IMR-90 (cell line): ENCODE results near the gene TSPAN33. TPM values are rescaled to one million over a fixed set of nuclear protein-coding genes. Genes with fewer than 3 reads are reported as not detected.

Source experiments
- ATAC-seq: fragments of 200-7000 bp; cut with Tn5 transposase; 2 replicates; pipeline ENCODE4 v1.9.1; 2020; ENCODE audit warnings: low read depth, mild to moderate bottlenecking, moderate library complexity
- BruUV-seq: library from RNA; stranded (reverse); fragments of 400-500 nt; replicated peaks from 2 replicates; lab custom pipeline; 2021; lab: Mats Ljungman, UMichigan
- CTCF ChIA-PET: fragments of 300-600 bp; formaldehyde crosslinking; extraction: SDS; loops from one replicate; lab custom pipeline; 2021; ENCODE audit warnings: antibody characterized with exemption; lab: Yijun Ruan, JAX
- POLR2A ChIA-PET: fragments of 300-600 bp; sonication (Branson Sonifier 250); formaldehyde crosslinking; loops from one replicate; lab custom pipeline; 2022; ENCODE audit warnings: antibody characterized with exemption; ENCODE audit not compliant: unreplicated experiment; lab: Charles Lee
- DNase-seq: peaks from one replicate; pipeline ENCODE4 v3.0.0; 2013
- H2AFZ ChIP-seq: replicated peaks from 2 replicates; pipeline ENCODE3; 2013; ENCODE audit warnings: low read length, mild to moderate bottlenecking; ENCODE audit not compliant: poor library complexity
- H2AK5ac ChIP-seq: 2 replicates; pipeline ENCODE4 v1.6.1; 2013; ENCODE audit warnings: low read depth, low read length, inconsistent platforms
- H2AK9ac ChIP-seq: replicated peaks from 2 replicates; pipeline ENCODE3; 2013; ENCODE audit warnings: mild to moderate bottlenecking, low read depth, low read length, moderate library complexity; ENCODE audit not compliant: poor library complexity
- H2BK120ac ChIP-seq: 2 replicates; pipeline ENCODE4 v1.6.1; 2013; ENCODE audit warnings: low read depth, low read length, inconsistent platforms
- H2BK15ac ChIP-seq: 3 replicates; pipeline ENCODE4 v1.6.1; 2013; ENCODE audit warnings: low read depth, low read length, inconsistent platforms
- H2BK20ac ChIP-seq: 2 replicates; pipeline ENCODE4 v1.6.1; 2013; ENCODE audit warnings: low read depth, mild to moderate bottlenecking, inconsistent platforms, low read length, moderate library complexity
- H2BK5ac ChIP-seq: 2 replicates; pipeline ENCODE4 v1.6.1; 2013; ENCODE audit warnings: mild to moderate bottlenecking, low read depth, low read length, inconsistent platforms; ENCODE audit not compliant: poor library complexity, severe bottlenecking
- H3K14ac ChIP-seq: replicated peaks from 2 replicates; pipeline ENCODE4 v1.6.1; 2013; ENCODE audit warnings: low read depth, low read length, inconsistent platforms
- H3K18ac ChIP-seq: 2 replicates; pipeline ENCODE4 v1.6.1; 2013; ENCODE audit warnings: low read depth, low read length, control low read depth
- H3K23ac ChIP-seq: 2 replicates; pipeline ENCODE4 v1.6.1; 2013; ENCODE audit warnings: low read depth, low read length, inconsistent platforms
- H3K27ac ChIP-seq: 2 replicates; pipeline ENCODE4 v1.5.1; 2013; ENCODE audit warnings: mild to moderate bottlenecking, control low read depth, low read length; ENCODE audit not compliant: insufficient read depth
- H3K27me3 ChIP-seq: 2 replicates; pipeline ENCODE4 v1.6.1; 2013; ENCODE audit warnings: low read length; ENCODE audit not compliant: control insufficient read depth, insufficient read depth
- H3K36me3 ChIP-seq: 2 replicates; pipeline ENCODE4 v1.6.1; 2013; ENCODE audit warnings: low read length, mixed read lengths; ENCODE audit not compliant: control insufficient read depth, insufficient read depth
- H3K4ac ChIP-seq: 2 replicates; pipeline ENCODE4 v1.6.1; 2013; ENCODE audit warnings: low read depth, low read length, inconsistent platforms
- H3K4me1 ChIP-seq: 2 replicates; pipeline ENCODE4 v1.6.1; 2013; ENCODE audit warnings: low read length, mixed read lengths; ENCODE audit not compliant: control insufficient read depth, insufficient read depth
- H3K4me2 ChIP-seq: 2 replicates; pipeline ENCODE4 v1.6.1; 2013; ENCODE audit warnings: low read depth, mild to moderate bottlenecking, control low read depth, low read length, moderate library complexity
- H3K4me3 ChIP-seq: 2 replicates; pipeline ENCODE4 v1.5.1; 2013; ENCODE audit warnings: low read depth, mild to moderate bottlenecking, control low read depth, low read length, moderate library complexity; ENCODE audit not compliant: insufficient read depth
- H3K56ac ChIP-seq: 2 replicates; pipeline ENCODE4 v1.6.1; 2013; ENCODE audit warnings: low read length, inconsistent platforms; ENCODE audit not compliant: insufficient read depth; ENCODE audit errors: extremely low read depth
- H3K79me1 ChIP-seq, 2 experiments: 2 replicates each; pipeline ENCODE4 v1.6.1; 2013; ENCODE audit warnings: low read length in 2 of 2, inconsistent platforms in 1 of 2, low read depth in 1 of 2
- H3K9ac ChIP-seq: 2 replicates; pipeline ENCODE4 v1.6.1; 2013; ENCODE audit warnings: low read depth, low read length, control low read depth
- H3K9me1 ChIP-seq: 2 replicates; pipeline ENCODE4 v1.6.1; 2013; ENCODE audit warnings: low read length, inconsistent platforms; ENCODE audit not compliant: insufficient read depth
- H3K9me3 ChIP-seq: 2 replicates; pipeline ENCODE4 v1.6.1; 2013; ENCODE audit warnings: low read length; ENCODE audit not compliant: control insufficient read depth, insufficient read depth
- H4K20me1 ChIP-seq: 2 replicates; pipeline ENCODE4 v1.6.1; 2013; ENCODE audit warnings: low read length, inconsistent platforms; ENCODE audit not compliant: insufficient read depth
- H4K5ac ChIP-seq: 2 replicates; pipeline ENCODE4 v1.6.1; 2013; ENCODE audit warnings: mild to moderate bottlenecking, low read depth, low read length, control low read depth
- H4K8ac ChIP-seq, 2 experiments: 2 replicates each; pipeline ENCODE4 v1.6.1; 2013; ENCODE audit warnings: low read depth in 2 of 2, low read length in 2 of 2, control low read depth in 1 of 2, inconsistent platforms in 1 of 2
- H4K91ac ChIP-seq: 2 replicates; pipeline ENCODE4 v1.6.1; 2013; ENCODE audit warnings: low read depth, low read length, inconsistent platforms; ENCODE audit not compliant: insufficient read depth
- BHLHE40 ChIP-seq: fragments of 150-350 bp; IDR thresholded peaks from 2 replicates; pipeline ENCODE4 v1.6.1; 2016; ENCODE audit warnings: mild to moderate bottlenecking, low read depth, low read length
- CEBPB ChIP-seq: IDR thresholded peaks from 2 replicates; pipeline ENCODE4 v1.6.1; 2012; ENCODE audit warnings: low read depth, low read length, improper control_type of control experiment
- CHD1 ChIP-seq: IDR thresholded peaks from 2 replicates; pipeline ENCODE4 v1.6.1; 2012; ENCODE audit warnings: low read depth, low read length, improper control_type of control experiment
- FOS ChIP-seq: fragments of 150-350 bp; IDR thresholded peaks from 2 replicates; pipeline ENCODE4 v1.6.1; 2016; ENCODE audit warnings: low read depth, low read length
- MAFK ChIP-seq: IDR thresholded peaks from 2 replicates; pipeline ENCODE4 v1.6.1; 2012; ENCODE audit warnings: low read depth, low read length, improper control_type of control experiment
- MAZ ChIP-seq: IDR thresholded peaks from 2 replicates; pipeline ENCODE4 v1.6.1; 2012; ENCODE audit warnings: low read depth, mild to moderate bottlenecking, low read length, improper control_type of control experiment, moderate library complexity, borderline replicate concordance
- MXI1 ChIP-seq: IDR thresholded peaks from 2 replicates; pipeline ENCODE4 v1.6.1; 2012; ENCODE audit warnings: low read depth, mild to moderate bottlenecking, low read length, moderate library complexity, borderline replicate concordance
- NFE2L2 ChIP-seq: fragments of 150-350 bp; IDR thresholded peaks from 2 replicates; pipeline ENCODE4 v1.6.1; 2016; ENCODE audit warnings: low read depth, mild to moderate bottlenecking, low read length
- RAD21 ChIP-seq: IDR thresholded peaks from 2 replicates; pipeline ENCODE4 v1.6.1; 2012; ENCODE audit warnings: low read length, improper control_type of control experiment
- RFX5 ChIP-seq: IDR thresholded peaks from 2 replicates; pipeline ENCODE4 v1.8.0; 2012; ENCODE audit warnings: low read depth, mild to moderate bottlenecking, low read length, moderate library complexity
- SMC3 ChIP-seq: fragments of 150-350 bp; IDR thresholded peaks from 2 replicates; pipeline ENCODE4 v1.6.1; 2016; ENCODE audit warnings: low read depth, mild to moderate bottlenecking, antibody characterized with exemption, low read length, moderate library complexity
- WGBS, 2 experiments: methylation state at CpG; one replicate each; pipeline versions ENCODE4 v1.1.5 to v1.1.7; 2013; ENCODE audit warnings: missing lambda C conversion rate in 2 of 2; ENCODE audit not compliant: insufficient read length in 1 of 2; ENCODE audit errors: extremely low coverage in 2 of 2; 5-methylcytosine and 5-hydroxymethylcytosine counted together
- dilution Hi-C: fragments of 300-500 bp; cut with HindIII; formaldehyde crosslinking; loops from one replicate; pipeline ENCODE4 v1.14.3; 2018; ENCODE audit warnings: low sequenced_read_pairs; ENCODE audit not compliant: unreplicated experiment
- in situ Hi-C: fragments of 300-500 bp; cut with MboI; formaldehyde crosslinking; loops from 3 replicates; pipeline ENCODE4 v1.14.3; 2019; ENCODE audit warnings: low sequenced_read_pairs, inconsistent platforms, mixed read lengths
- intact Hi-C: fragments of 100-400 bp; cut with micrococcal nuclease; formaldehyde crosslinking; loops from 2 replicates; pipeline ENCODE4 v1.10.0; 2022
- polyA plus RNA-seq, 3 experiments: library from polyadenylated mRNA; depleted of rRNA; stranded (reverse); fragments of >200 nt; gene quantifications; 2 replicates each; pipeline ENCODE4 v1.2.3, GENCODE V29; 2012; ENCODE audit warnings: low replicate concordance in 1 of 3
- total RNA-seq: library from RNA; depleted of rRNA; stranded (reverse); fragments of >200 nt; gene quantifications from 2 replicates; pipeline ENCODE4 v1.2.3, GENCODE V29; 2012
- TF ChIP-seq, protein P1 (sequence below): fragments of 150-350 bp; IDR thresholded peaks from 2 replicates; pipeline ENCODE4 v1.6.1; 2016; ENCODE audit warnings: low read depth, mild to moderate bottlenecking, low read length, moderate library complexity, borderline replicate concordance
- TF ChIP-seq, protein P2 (sequence below): conservative IDR thresholded peaks from 2 replicates; pipeline ENCODE4 v1.5.1; 2012; ENCODE audit warnings: mild to moderate bottlenecking, low read depth, low read length, improper control_type of control experiment
- TF ChIP-seq, protein P3 (sequence below): fragments of 150-350 bp; IDR thresholded peaks from 2 replicates; pipeline ENCODE4 v1.6.1; 2017; ENCODE audit warnings: mild to moderate bottlenecking, antibody characterized with exemption, low read length, low read depth

The TSPAN33 gene
- total and polyA plus RNA-seq, 2 of the 4 experiments (the other 2 are of a cell fraction), result 0.17 to 0.36 TPM

DNA sequence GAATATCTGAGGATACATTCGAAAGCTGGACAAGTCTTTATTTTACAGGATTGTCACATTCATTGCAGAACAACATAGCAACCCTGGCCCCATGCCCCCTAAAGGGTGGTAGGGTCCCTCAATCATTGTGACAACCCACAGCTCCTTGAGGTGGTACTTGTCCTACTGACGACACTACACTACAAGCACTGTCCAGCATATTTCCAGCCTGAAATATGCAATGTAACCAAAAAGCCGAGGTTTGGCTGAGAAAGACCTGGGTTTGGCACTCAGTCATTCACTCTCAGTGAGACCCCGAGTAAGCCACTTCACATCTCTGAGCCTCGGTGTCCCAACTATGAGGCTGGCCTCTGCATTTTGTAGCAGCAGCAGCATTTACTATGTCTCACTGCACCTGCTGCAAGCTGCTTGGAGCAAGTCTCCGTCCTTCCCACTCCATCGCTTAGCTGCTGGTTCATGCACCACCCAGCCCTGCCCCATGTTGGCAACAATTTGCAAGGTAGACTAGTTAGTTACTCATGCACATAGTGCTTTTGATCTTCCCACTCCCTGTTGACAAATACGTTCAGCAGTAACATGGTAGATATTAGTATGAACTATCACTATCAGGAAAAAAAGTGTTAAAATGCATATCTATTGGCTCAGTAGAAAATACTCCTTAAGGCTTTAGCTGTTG lies 46.0 kb upstream of the TSPAN33 start:
- H3K79me1 ChIP-seq, result no peaks in the 10 kb centered on the region
- in situ Hi-C loops, result no loop called here
- POLR2A ChIA-PET, result interaction anchor here (0.5 kb wide), 1 partner anchor 9 kb away, joined by 6 read pairs; no protein-coding TSS in a partner anchor
- no peak overlapping the region for H2BK15ac ChIP-seq
- no peak overlapping the region for H3K4me3 ChIP-seq
- no peak for TF ChIP-seq CEBPB
- TF ChIP-seq SMC3, result no peak
- no peak for TF ChIP-seq RAD21
- TF ChIP-seq MXI1, result no peak
- no peak for TF ChIP-seq RFX5
- TF ChIP-seq, protein P1, sequence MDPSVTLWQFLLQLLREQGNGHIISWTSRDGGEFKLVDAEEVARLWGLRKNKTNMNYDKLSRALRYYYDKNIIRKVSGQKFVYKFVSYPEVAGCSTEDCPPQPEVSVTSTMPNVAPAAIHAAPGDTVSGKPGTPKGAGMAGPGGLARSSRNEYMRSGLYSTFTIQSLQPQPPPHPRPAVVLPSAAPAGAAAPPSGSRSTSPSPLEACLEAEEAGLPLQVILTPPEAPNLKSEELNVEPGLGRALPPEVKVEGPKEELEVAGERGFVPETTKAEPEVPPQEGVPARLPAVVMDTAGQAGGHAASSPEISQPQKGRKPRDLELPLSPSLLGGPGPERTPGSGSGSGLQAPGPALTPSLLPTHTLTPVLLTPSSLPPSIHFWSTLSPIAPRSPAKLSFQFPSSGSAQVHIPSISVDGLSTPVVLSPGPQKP, result no peak
- TF ChIP-seq CHD1, result no peak
- TF ChIP-seq, protein P2, sequence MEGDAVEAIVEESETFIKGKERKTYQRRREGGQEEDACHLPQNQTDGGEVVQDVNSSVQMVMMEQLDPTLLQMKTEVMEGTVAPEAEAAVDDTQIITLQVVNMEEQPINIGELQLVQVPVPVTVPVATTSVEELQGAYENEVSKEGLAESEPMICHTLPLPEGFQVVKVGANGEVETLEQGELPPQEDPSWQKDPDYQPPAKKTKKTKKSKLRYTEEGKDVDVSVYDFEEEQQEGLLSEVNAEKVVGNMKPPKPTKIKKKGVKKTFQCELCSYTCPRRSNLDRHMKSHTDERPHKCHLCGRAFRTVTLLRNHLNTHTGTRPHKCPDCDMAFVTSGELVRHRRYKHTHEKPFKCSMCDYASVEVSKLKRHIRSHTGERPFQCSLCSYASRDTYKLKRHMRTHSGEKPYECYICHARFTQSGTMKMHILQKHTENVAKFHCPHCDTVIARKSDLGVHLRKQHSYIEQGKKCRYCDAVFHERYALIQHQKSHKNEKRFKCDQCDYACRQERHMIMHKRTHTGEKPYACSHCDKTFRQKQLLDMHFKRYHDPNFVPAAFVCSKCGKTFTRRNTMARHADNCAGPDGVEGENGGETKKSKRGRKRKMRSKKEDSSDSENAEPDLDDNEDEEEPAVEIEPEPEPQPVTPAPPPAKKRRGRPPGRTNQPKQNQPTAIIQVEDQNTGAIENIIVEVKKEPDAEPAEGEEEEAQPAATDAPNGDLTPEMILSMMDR, result no peak
- TF ChIP-seq, protein P3, sequence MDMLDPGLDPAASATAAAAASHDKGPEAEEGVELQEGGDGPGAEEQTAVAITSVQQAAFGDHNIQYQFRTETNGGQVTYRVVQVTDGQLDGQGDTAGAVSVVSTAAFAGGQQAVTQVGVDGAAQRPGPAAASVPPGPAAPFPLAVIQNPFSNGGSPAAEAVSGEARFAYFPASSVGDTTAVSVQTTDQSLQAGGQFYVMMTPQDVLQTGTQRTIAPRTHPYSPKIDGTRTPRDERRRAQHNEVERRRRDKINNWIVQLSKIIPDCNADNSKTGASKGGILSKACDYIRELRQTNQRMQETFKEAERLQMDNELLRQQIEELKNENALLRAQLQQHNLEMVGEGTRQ, result no peak
- no peak for TF ChIP-seq MAFK
- no peak for TF ChIP-seq FOS
- TF ChIP-seq MAZ, result no peak
- no peak for TF ChIP-seq BHLHE40
- TF ChIP-seq NFE2L2, result no peak
- ATAC-seq (no peak), DNase-seq (no peak)
- H3K27me3 ChIP-seq, result peaks cover 38% of the 10 kb centered on the region
- no peak overlapping the region for H3K18ac ChIP-seq
- no peak overlapping the region for H2BK5ac ChIP-seq
- H2BK20ac ChIP-seq, result no peak overlapping the region
- H4K91ac ChIP-seq, result no peak overlapping the region
- H3K9me3 ChIP-seq, result no peaks in the 10 kb centered on the region
- no peak overlapping the region for H3K4me2 ChIP-seq
- H3K4ac ChIP-seq, result no peak overlapping the region
- intact Hi-C loops, result no loop called here
- H4K5ac ChIP-seq, result no peak overlapping the region
- H3K23ac ChIP-seq, result no peak overlapping the region
- H2AK5ac ChIP-seq, result no peak overlapping the region
- no TSS peak for BruUV-seq
- no peak overlapping the region for H4K8ac ChIP-seq
- dilution Hi-C loops, result no loop called here
- H3K27ac ChIP-seq, result no peak overlapping the region
- CTCF ChIA-PET, result no interaction called here
- no peak overlapping the region for H3K14ac ChIP-seq
- no peak overlapping the region for H2AFZ ChIP-seq
- H3K36me3 ChIP-seq, result no peaks in the 10 kb centered on the region
- H3K9ac ChIP-seq, result no peak overlapping the region
- H4K20me1 ChIP-seq, result no peaks in the 10 kb centered on the region
- WGBS, 2 experiments, result 36% methylated on average over 7 of the region's 8 CpGs; no CpG with 5 or more reads in 1 of the 2 experiments
- H3K4me1 ChIP-seq, result no peaks in the 10 kb centered on the region
- no peak overlapping the region for H2AK9ac ChIP-seq
- no peak overlapping the region for H3K56ac ChIP-seq
- no peak overlapping the region for H2BK120ac ChIP-seq
- H3K9me1 ChIP-seq, result no peaks in the 10 kb centered on the region
